ENCODE data around the gene UBIAD1. TPM values are rescaled to one million over a fixed set of nuclear protein-coding genes. Genes with fewer than 3 reads are reported as not detected.

Gene UBIAD1
- total and polyA plus RNA-seq, 2 of the 4 experiments (the other 2 are of a cell fraction) = 6.3 to 9.5 TPM

DNA sequence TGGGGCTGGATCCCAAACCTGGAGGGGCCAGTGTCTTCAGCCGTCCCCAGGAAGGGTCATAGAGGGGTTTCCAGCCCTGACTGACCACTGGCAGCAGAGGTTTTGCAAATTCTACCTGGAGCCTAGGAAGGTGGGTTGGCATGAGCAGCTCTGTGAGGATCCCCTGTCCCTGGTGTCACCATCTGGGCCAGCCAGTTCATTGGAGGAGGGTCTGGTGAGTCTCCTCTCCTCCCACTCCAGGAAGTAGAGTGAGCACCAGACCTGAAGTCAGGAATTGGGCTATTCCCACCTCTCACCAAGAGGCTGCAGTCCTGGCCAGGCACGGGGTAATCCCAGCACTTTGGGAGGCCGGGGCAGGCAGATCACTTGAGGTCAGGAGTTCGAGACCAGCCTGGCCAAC is 57.4 kb downstream of the UBIAD1 start:
- H2BK20ac ChIP-seq (ENCODE audit: low read depth, low read length) = no peak overlapping the region
- BruUV-seq (replicated peaks) = no TSS peak
- ATAC-seq (ENCODE audit: low read depth) (no peak), DNase-seq (no peak)
- no peak overlapping the region for H2AK5ac ChIP-seq (ENCODE audit: low read depth, low read length)
- no peak overlapping the region for H3K14ac ChIP-seq (replicated peaks; ENCODE audit: low read depth, low read length)
- no peak overlapping the region for H2BK5ac ChIP-seq (ENCODE audit: low read depth, low read length, poor library complexity, severe bottlenecking)
- H3K56ac ChIP-seq (ENCODE audit: extremely low read depth, insufficient read depth, low read length) = no peak overlapping the region
- no peak overlapping the region for H4K5ac ChIP-seq (ENCODE audit: low read depth, low read length)
- peaks cover 16% of the 10 kb centered on the region for H3K27me3 ChIP-seq (ENCODE audit: control insufficient read depth, insufficient read depth, low read length)
- H3K23ac ChIP-seq (ENCODE audit: low read depth, low read length) = no peak overlapping the region
- H3K4me2 ChIP-seq (ENCODE audit: low read depth, low read length) = no peak overlapping the region
- H3K36me3 ChIP-seq (ENCODE audit: control insufficient read depth, insufficient read depth, low read length) = no peaks in the 10 kb centered on the region
- no peak overlapping the region for H2BK120ac ChIP-seq (ENCODE audit: low read depth, low read length)
- H3K27ac ChIP-seq (ENCODE audit: insufficient read depth, low read length) = no peak overlapping the region
- intact Hi-C loops (cut with micrococcal nuclease) = no loop called here
- TF ChIP-seq MXI1 (IDR thresholded peaks at IDR 0.05; ENCODE audit: borderline replicate concordance, low read depth, low read length) (no peak), MAFK (IDR thresholded peaks at IDR 0.05; ENCODE audit: low read depth, low read length) (no peak), SMC3 (IDR thresholded peaks at IDR 0.05; ENCODE audit: low read depth, low read length) (no peak), RFX5 (IDR thresholded peaks at IDR 0.05; ENCODE audit: low read depth, low read length) (no peak), CHD1 (IDR thresholded peaks at IDR 0.05; ENCODE audit: low read depth, low read length) (no peak), RCOR1 (IDR thresholded peaks at IDR 0.05; ENCODE audit: insufficient replicate concordance, low read length) (no peak), CEBPB (IDR thresholded peaks at IDR 0.05; ENCODE audit: low read depth, low read length) (no peak), POLR2A (IDR thresholded peaks at IDR 0.05; ENCODE audit: low read depth, low read length) (no peak), MAZ (IDR thresholded peaks at IDR 0.05; ENCODE audit: borderline replicate concordance, low read depth, low read length) (no peak), FOS (IDR thresholded peaks at IDR 0.05; ENCODE audit: low read depth, low read length) (no peak), RAD21 (IDR thresholded peaks at IDR 0.05; ENCODE audit: low read length) (no peak), BHLHE40 (IDR thresholded peaks at IDR 0.05; ENCODE audit: low read depth, low read length) (no peak), NFE2L2 (IDR thresholded peaks at IDR 0.05; ENCODE audit: low read depth, low read length) (no peak)
- TF ChIP-seq, protein P1, sequence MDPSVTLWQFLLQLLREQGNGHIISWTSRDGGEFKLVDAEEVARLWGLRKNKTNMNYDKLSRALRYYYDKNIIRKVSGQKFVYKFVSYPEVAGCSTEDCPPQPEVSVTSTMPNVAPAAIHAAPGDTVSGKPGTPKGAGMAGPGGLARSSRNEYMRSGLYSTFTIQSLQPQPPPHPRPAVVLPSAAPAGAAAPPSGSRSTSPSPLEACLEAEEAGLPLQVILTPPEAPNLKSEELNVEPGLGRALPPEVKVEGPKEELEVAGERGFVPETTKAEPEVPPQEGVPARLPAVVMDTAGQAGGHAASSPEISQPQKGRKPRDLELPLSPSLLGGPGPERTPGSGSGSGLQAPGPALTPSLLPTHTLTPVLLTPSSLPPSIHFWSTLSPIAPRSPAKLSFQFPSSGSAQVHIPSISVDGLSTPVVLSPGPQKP (IDR thresholded peaks at IDR 0.05; ENCODE audit: borderline replicate concordance, low read depth, low read length) = no peak
- TF ChIP-seq, protein P2, sequence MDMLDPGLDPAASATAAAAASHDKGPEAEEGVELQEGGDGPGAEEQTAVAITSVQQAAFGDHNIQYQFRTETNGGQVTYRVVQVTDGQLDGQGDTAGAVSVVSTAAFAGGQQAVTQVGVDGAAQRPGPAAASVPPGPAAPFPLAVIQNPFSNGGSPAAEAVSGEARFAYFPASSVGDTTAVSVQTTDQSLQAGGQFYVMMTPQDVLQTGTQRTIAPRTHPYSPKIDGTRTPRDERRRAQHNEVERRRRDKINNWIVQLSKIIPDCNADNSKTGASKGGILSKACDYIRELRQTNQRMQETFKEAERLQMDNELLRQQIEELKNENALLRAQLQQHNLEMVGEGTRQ (IDR thresholded peaks at IDR 0.05; ENCODE audit: low read depth, low read length) = no peak
- TF ChIP-seq, protein P3, sequence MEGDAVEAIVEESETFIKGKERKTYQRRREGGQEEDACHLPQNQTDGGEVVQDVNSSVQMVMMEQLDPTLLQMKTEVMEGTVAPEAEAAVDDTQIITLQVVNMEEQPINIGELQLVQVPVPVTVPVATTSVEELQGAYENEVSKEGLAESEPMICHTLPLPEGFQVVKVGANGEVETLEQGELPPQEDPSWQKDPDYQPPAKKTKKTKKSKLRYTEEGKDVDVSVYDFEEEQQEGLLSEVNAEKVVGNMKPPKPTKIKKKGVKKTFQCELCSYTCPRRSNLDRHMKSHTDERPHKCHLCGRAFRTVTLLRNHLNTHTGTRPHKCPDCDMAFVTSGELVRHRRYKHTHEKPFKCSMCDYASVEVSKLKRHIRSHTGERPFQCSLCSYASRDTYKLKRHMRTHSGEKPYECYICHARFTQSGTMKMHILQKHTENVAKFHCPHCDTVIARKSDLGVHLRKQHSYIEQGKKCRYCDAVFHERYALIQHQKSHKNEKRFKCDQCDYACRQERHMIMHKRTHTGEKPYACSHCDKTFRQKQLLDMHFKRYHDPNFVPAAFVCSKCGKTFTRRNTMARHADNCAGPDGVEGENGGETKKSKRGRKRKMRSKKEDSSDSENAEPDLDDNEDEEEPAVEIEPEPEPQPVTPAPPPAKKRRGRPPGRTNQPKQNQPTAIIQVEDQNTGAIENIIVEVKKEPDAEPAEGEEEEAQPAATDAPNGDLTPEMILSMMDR (conservative IDR thresholded peaks at IDR 0.05; ENCODE audit: low read depth, low read length) = no peak
- H3K4me1 ChIP-seq (ENCODE audit: control insufficient read depth, insufficient read depth, low read length) = no peaks in the 10 kb centered on the region
- H4K20me1 ChIP-seq (ENCODE audit: insufficient read depth, low read length) = no peaks in the 10 kb centered on the region
- ChIA-PET CTCF (no interaction called here), POLR2A (ENCODE audit: unreplicated experiment) (no interaction called here)
- H2AFZ ChIP-seq (replicated peaks; ENCODE audit: low read length, poor library complexity) = no peak overlapping the region
- H4K91ac ChIP-seq (ENCODE audit: insufficient read depth, low read depth, low read length) = no peak overlapping the region
- H2AK9ac ChIP-seq (replicated peaks; ENCODE audit: low read depth, low read length, poor library complexity) = no peak overlapping the region
- H3K4ac ChIP-seq (ENCODE audit: low read depth, low read length) = no peak overlapping the region
- no peak overlapping the region for H3K9ac ChIP-seq (ENCODE audit: low read depth, low read length)
- H2BK15ac ChIP-seq (ENCODE audit: low read depth, low read length) = no peak overlapping the region
- no peak overlapping the region for H3K4me3 ChIP-seq (ENCODE audit: insufficient read depth, low read depth, low read length)
- in situ Hi-C loops (cut with MboI; ENCODE audit: low sequenced_read_pairs) = no loop called here
- H3K9me1 ChIP-seq (ENCODE audit: insufficient read depth, low read length) = no peaks in the 10 kb centered on the region
- no peak overlapping the region for H3K18ac ChIP-seq (ENCODE audit: low read depth, low read length)
- no peaks in the 10 kb centered on the region for H3K79me1 ChIP-seq (ENCODE audit: low read depth in 1 of 2, low read length in 2 of 2)
- dilution Hi-C loops (cut with HindIII; ENCODE audit: low sequenced_read_pairs, unreplicated experiment) = no loop called here
- no peaks in the 10 kb centered on the region for H3K9me3 ChIP-seq (ENCODE audit: control insufficient read depth, insufficient read depth, low read length)
- WGBS, 2 experiments (ENCODE audit: extremely low coverage in 2 of 2, insufficient read length in 1 of 2) = no CpG with 5 or more reads among the region's 4 CpGs
- H4K8ac ChIP-seq (ENCODE audit: low read depth in 2 of 2, low read length in 2 of 2) = no peak overlapping the region
